HG03565 (cell line): Measurements from ENCODE around the gene COX6B1.
"Not testable (repeated sequence)": the region's sequence is repeated elsewhere in the genome, so short reads cannot be mapped to it uniquely, and the experiment has no call there.

Experiments
- ATAC-seq: cut with Tn5 transposase; IDR thresholded peaks from one replicate; pipeline ENCODE4 v1.9.1; 2021; ENCODE audit warnings: mild to moderate bottlenecking, moderate library complexity; ENCODE audit not compliant: unreplicated experiment

The COX6B1 gene

GRCh38 chr19:35648017-35648961 is at the start of gene COX6B1:
Gene COX6B1, plus strand, starts transcription at chr19:35648323. Its CDS starts 2,921 bp downstream, at chr19:35651244.
- ATAC-seq, result peak; percentile 63

- ATAC-seq, result no peak
Observed at GRCh38 chr19:35601971-35602370, 46.2 kb upstream of the COX6B1 start.

GRCh38 chr19:35604436-35604835 is 43.7 kb upstream of the COX6B1 start:
- ATAC-seq, result not testable (repeated sequence)

GRCh38 chr19:35607170-35607569 is 41.0 kb upstream of the COX6B1 start:
- ATAC-seq, result not testable (repeated sequence)

GRCh38 chr19:35607661-35608060 is 40.5 kb upstream of the COX6B1 start:
- ATAC-seq, result no peak

- ATAC-seq, result no peak
Observed at GRCh38 chr19:35608251-35608650, 39.9 kb upstream of the COX6B1 start.

GRCh38 chr19:35609851-35610353 is 38.2 kb upstream of the COX6B1 start:
- ATAC-seq, result no peak

- no peak for ATAC-seq
Observed at GRCh38 chr19:35612224-35612558, 35.9 kb upstream of the COX6B1 start.

- peak; percentile 89 for ATAC-seq
Observed at GRCh38 chr19:35612559-35613321, 35.4 kb upstream of the COX6B1 start, which contains the start of gene HAUS5. Gene HAUS5, plus strand, starts transcription at chr19:35612735. Its CDS starts 60 bp downstream, at chr19:35612795.

GRCh38 chr19:35613574-35613973 is 34.5 kb upstream of the COX6B1 start:
- ATAC-seq, result no peak

- ATAC-seq, result no peak
Observed at GRCh38 chr19:35615036-35615435, 33.1 kb upstream of the COX6B1 start.

- no peak for ATAC-seq
Observed at GRCh38 chr19:35618857-35619256, 29.3 kb upstream of the COX6B1 start.

GRCh38 chr19:35619290-35619923 is 28.7 kb upstream of the COX6B1 start:
- no peak for ATAC-seq

- no peak for ATAC-seq
Observed at GRCh38 chr19:35620001-35620400, 28.1 kb upstream of the COX6B1 start.

GRCh38 chr19:35621708-35622107 is 26.4 kb upstream of the COX6B1 start:
- ATAC-seq, result no peak

- ATAC-seq, result no peak
Observed at GRCh38 chr19:35622750-35623149, 25.4 kb upstream of the COX6B1 start.

GRCh38 chr19:35623327-35624010 is 24.7 kb upstream of the COX6B1 start:
- no peak for ATAC-seq

GRCh38 chr19:35628264-35628564 is 19.9 kb upstream of the COX6B1 start:
- no peak for ATAC-seq

- ATAC-seq, result peak; percentile 91
Observed at GRCh38 chr19:35628565-35629331, 19.4 kb upstream of the COX6B1 start, which contains the start of gene RBM42. Gene RBM42, plus strand, starts transcription at chr19:35629036. Its CDS starts 118 bp downstream, at chr19:35629154.

- ATAC-seq, result no peak
Observed at GRCh38 chr19:35629332-35629633, 18.8 kb upstream of the COX6B1 start.
